Measurements from ENCODE around the gene LAMB1.

GRCh38 chr7:107953265-107953923 lies 49.6 kb downstream of the LAMB1 start:
- TF ChIP-seq CTCF (IDR thresholded peaks at IDR 0.05; ENCODE audit: low read depth, low read length) (no peak), EZH2phosphoT487 (IDR thresholded peaks at IDR 0.05; ENCODE audit: low read depth) (no peak)

Data from OCI-LY3 (cell line).